Measurements from ENCODE around the gene NLGN4Y.

Gene NLGN4Y

GRCh38 chrY:14694543-14694942 is 170.2 kb downstream of the NLGN4Y start:
- Histone ChIP-seq H3K36me3 (no peaks in the 10 kb centered on the region), H3K4me1 (no peaks in the 10 kb centered on the region), H3K9me3 (no peaks in the 10 kb centered on the region), H3K27me3 (no peaks in the 10 kb centered on the region), H3K4me3 (ENCODE audit: low read depth, low read length) (no peak overlapping the region)
- no peak for DNase-seq
- no peak for TF ChIP-seq CTCF (IDR thresholded peaks at IDR 0.05; ENCODE audit: low read depth, low read length)

GRCh38 chrY:14708158-14708557 is 183.8 kb downstream of the NLGN4Y start:
- TF ChIP-seq CTCF (IDR thresholded peaks at IDR 0.05; ENCODE audit: low read depth, low read length) = no peak
- Histone ChIP-seq H3K9me3 (no peaks in the 10 kb centered on the region), H3K36me3 (no peaks in the 10 kb centered on the region), H3K27me3 (no peaks in the 10 kb centered on the region), H3K4me3 (ENCODE audit: low read depth, low read length) (no peak overlapping the region), H3K4me1 (no peaks in the 10 kb centered on the region)
- DNase-seq = no peak

- no peak for TF ChIP-seq CTCF (IDR thresholded peaks at IDR 0.05; ENCODE audit: low read depth, low read length)
- Histone ChIP-seq H3K36me3 (no peaks in the 10 kb centered on the region), H3K4me1 (no peaks in the 10 kb centered on the region), H3K27me3 (no peaks in the 10 kb centered on the region), H3K4me3 (ENCODE audit: low read depth, low read length) (no peak overlapping the region), H3K9me3 (no peaks in the 10 kb centered on the region)
- DNase-seq = no peak
These were observed 217.3 kb downstream of the NLGN4Y start for GRCh38 chrY:14741596-14741995.

GRCh38 chrY:14748329-14748728 is 224.0 kb downstream of the NLGN4Y start:
- no peak for DNase-seq
- Histone ChIP-seq H3K4me1 (no peaks in the 10 kb centered on the region), H3K4me3 (ENCODE audit: low read depth, low read length) (no peak overlapping the region), H3K36me3 (no peaks in the 10 kb centered on the region), H3K27me3 (no peaks in the 10 kb centered on the region), H3K9me3 (no peaks in the 10 kb centered on the region)
- no peak for TF ChIP-seq CTCF (IDR thresholded peaks at IDR 0.05; ENCODE audit: low read depth, low read length)

- Histone ChIP-seq H3K36me3 (no peaks in the 10 kb centered on the region), H3K4me3 (ENCODE audit: low read depth, low read length) (no peak overlapping the region), H3K9me3 (no peaks in the 10 kb centered on the region), H3K4me1 (no peaks in the 10 kb centered on the region), H3K27me3 (no peaks in the 10 kb centered on the region)
- TF ChIP-seq CTCF (IDR thresholded peaks at IDR 0.05; ENCODE audit: low read depth, low read length) = no peak
- DNase-seq = no peak
These were observed 231.2 kb downstream of the NLGN4Y start for GRCh38 chrY:14755571-14755970.

- DNase-seq = no peak
- no peaks in the 10 kb centered on the region for H3K27me3 ChIP-seq
- no peak for TF ChIP-seq CTCF (IDR thresholded peaks at IDR 0.05; ENCODE audit: low read depth, low read length)
- no peak overlapping the region for H3K4me3 ChIP-seq (ENCODE audit: low read depth, low read length)
- H3K36me3 ChIP-seq = no peaks in the 10 kb centered on the region
- no peaks in the 10 kb centered on the region for H3K9me3 ChIP-seq
- H3K4me1 ChIP-seq = no peaks in the 10 kb centered on the region
These were observed 238.6 kb downstream of the NLGN4Y start for GRCh38 chrY:14762903-14763302.
